GM04504 (cell line): ENCODE measurements around the gene SNED1.
A peak's percentile ranks its signal among the peaks of the same experiment; 100 is the strongest.

Source experiments
- DNase-seq: peaks from one replicate; pipeline ENCODE4 v3.0.0-alpha.2; 2012; ENCODE audit warnings: low read depth

The SNED1 gene

GRCh38 chr2:240997856-240998705 lies at the start of gene SNED1:
SNED1 (plus strand) TSS chr2:240998618; CDS start chr2:240998838, 220 bp downstream.
- DNase-seq, result peak; percentile 38

DNA sequence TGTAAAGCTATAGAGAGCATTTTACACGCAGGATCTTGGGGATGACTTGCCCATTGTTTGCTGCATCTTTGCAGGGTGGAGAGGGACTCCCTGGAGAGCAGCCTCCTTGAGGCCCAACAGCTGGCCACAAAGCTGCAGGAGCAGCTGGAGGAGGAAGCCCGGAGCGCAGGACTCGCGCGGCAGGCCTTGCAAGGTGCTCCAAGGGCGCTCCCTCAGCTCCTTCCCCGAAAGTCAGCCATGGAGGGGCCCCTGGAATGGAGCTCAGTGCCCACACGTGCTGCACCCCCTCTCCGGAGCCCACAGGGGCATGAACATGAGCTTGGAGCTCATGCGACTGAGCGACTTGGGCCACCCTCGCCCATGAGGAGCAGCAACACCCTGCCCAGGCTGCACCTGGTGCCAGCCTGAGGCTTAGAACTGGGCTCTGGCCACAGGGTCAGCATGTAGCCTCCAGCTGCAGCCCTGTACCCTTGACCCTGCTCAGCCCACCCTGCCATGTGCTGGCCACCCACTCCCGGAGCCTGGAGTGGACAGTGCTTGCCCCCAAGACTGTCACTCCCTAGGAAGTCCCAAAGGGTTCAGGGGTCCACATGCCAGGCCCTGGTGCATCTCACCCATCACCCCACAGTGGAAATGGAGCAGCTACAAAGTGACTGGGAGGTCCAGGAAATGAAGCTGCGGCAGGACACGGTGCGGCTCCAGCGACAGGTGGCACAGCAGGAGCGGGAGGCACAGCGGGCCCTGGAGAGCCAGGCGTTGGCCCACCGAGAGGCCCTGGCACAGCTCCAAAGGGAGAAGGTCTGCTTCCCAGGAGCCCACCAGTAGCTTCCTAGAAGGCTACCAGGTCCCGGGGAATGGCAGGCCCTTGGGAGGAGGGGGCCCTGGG lies 49.3 kb upstream of the SNED1 start:
- DNase-seq, result no peak

DNA sequence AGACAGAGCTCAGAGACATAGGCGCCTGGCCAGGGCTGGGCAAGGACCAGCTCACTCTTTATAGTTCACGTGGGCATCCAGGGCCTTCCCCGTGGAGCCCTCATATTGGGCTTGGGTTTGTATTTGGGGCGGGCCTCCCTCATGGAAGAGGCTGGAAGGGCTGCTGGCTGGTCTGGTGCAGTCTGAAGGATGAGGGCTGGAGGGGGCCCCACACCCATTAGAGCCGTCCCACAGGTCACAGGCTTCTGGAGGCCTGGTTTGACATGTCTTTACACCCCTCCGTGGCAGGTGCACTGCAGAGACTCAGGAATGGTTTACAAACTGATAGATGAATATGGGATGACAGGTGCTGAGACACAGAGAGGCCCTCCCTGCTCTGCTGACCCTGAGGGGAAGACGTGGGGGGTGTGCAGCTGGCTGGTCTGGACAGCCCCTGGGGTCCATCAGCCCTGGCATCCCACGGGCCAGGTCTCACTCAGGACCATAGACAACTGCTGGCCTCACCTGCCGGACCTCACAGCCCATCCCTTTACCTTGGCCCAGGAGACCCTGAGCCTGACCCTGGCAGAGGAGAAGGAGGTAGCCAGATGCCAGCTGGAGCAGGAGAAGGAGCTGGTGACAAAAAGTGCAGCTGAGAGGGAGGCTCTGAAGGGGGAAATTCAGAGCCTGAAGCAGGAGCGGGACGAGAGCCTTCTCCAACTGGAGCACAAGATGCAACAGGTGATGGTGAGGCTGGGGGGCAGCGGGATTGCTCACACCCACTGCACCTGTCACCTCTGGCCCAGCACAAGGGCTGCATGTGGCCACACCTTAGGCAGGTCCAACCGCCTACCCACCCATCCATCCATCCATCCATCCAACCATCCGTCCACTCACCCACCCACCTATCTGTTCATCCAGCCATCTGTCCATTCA lies 48.4 kb upstream of the SNED1 start:
- no peak for DNase-seq

- no peak for DNase-seq
These were observed 47.3 kb upstream of the SNED1 start for GRCh38 chr2:240951045-240951594.

GRCh38 chr2:240952496-240953246 lies 45.7 kb upstream of the SNED1 start:
- DNase-seq, result no peak

DNA sequence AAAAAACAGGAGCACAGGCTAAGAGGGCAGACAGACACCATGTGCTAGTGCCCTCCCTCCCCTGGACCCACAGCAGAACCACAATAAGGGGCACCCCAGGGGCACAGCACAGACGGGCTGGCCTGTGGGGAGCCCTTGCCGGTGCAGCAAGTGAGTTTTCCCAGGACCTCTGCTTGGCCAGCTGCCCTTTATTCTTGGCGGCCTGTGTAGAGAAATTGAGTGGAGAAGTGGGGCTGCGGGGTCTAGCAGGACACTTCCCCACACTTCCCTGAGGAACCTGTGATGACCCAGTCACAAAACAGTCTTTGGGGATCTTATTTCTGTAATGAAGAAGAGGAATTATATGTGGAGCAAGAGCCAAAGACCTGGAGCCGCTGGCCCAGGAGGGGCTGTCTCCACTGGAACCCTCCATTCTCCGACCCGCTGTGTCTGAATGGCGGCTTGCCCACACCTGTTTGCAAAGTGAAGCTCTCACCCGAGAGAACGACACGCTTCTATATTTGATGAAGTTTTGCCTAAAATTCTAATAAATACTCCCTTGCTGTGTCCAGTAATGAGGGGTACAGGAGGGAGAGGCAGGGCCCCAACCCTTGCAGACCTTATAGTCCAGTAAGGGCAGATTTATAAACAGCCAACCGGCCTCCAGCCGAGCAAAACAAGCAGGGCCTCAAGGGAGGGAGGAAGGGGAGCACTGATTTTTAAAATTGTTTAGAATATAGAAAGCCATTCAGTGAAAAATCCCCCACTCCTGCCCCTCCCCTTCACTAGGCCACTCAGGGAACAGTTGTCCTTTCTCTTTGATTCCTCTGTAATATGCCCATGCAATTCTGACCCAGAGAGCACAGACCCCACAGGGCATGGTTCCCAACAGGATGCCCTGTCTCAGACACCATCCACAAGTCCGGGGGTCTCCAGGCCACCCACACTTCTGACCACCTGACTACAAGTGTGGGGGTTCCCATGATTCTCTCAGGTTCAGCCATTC lies 44.7 kb upstream of the SNED1 start:
- DNase-seq, result no peak

DNA sequence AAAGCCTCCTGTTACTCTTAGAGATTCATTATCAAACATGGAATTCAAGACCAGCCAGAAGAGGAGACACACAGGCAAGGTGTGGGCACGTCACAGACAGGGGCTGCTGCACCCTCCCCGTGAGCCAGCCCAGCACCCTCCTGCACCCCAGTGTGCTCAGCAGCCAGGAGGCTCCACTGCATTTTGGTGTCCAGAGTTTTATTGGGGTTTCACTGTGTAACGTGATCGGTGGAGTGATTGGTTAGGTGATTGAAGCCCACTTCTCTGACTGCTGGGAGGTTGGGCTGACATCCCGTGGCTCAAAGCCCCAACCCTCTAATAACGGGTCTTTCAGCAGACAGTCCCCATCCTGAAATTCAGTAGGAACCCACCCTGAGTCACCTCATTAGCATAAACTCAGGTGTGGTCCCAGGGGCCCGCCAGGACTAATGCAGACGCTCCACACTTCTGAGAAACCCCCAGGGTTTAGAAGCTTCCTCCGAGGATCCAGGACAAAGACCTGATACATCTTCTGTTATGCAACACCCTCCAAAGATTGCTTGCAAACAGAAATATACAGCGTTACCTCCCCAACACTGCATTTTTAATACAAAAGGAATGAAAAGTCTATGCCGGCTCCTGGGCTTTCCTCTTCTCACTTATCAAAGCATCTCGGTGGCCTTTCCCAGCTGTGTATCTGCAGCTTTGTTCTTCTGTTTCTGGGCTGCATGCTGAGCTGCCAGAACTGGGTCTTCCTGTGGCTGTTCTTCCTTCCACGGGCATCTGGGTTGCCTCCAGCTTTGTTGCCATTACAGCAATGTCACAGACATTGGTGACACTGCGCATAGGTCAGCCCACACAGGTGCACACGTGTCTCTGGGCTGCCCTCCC lies 43.7 kb upstream of the SNED1 start:
- DNase-seq, result no peak

GRCh38 chr2:240955306-240956170 lies 42.9 kb upstream of the SNED1 start:
- no peak for DNase-seq

DNA sequence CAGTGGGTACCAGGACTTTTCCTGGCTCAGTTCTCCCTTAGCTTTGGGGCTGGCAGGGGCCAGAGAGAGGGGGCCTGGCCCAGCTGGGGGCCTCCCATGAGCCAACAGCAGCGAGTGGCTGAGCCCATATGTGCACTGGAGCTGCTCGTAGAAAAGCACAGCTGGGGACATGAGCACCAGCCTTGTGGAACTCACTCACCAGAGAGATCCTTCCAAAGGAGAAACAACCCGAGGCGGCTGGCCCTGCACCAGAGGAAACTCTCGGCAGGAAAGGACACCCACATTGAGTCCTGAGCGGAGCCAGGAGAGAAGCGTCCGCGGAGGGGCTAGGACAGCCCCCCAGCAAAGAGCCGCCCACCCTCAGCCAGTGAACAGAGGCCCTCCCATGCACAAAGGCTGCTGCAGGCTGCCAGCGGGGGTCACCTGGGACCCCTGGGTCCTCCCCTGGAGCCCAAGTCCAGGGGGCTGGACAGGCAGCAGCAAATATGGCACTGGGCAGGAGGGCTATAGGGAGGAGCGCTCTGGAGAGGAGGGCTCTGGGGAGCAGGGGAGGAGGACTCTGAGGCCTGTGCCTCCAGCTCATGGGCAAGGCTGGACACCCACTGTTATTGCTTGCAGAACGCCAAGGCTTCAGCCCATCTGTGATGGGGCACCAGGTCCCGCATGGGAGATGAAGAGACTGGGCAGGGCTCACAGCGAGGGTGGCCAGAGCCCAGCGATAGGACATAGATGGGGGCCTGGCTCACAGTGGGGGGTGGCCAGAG lies 42.1 kb upstream of the SNED1 start:
- no peak for DNase-seq

GRCh38 chr2:240956935-240957655 lies 41.3 kb upstream of the SNED1 start:
- DNase-seq, result no peak

- DNase-seq, result no peak
These were observed 40.6 kb upstream of the SNED1 start for GRCh38 chr2:240957656-240958365.

GRCh38 chr2:240958366-240959213 lies 39.8 kb upstream of the SNED1 start:
- no peak for DNase-seq

DNA sequence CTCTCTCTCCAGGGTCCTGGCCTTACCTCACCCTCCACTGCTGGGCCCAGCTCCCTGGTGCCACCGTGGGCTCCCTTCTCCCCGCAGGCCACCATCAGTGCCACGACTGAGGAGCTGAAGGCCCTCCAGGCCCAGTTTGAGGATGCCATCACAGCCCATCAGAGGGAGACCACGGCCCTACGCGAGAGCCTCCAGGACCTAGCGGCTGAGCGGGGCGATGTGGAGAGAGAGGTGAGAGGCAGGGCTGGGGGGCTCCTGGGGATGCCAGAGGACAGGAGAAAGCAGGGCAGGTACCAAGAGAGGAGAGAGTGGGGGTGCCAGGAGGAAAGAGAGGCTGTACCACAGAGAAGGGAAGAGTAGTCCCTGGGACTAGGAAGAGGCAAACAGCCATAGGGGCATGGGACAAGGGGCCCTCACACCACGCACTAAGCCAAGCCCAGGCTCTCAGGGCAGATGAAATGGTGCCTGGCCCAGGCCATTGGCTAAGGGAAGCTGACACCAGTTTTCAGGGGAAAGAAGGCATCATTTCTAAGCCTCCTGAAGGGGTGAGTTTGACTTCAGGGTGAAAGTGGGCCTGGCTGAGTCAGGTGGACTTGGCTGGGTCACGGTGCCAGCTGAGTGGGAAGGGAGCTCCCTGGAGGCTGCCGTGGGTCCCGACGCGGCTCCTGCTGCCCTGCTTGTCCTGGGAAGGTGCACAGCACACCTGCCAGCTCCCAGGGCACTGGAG lies 39.0 kb upstream of the SNED1 start:
- DNase-seq, result no peak

DNA sequence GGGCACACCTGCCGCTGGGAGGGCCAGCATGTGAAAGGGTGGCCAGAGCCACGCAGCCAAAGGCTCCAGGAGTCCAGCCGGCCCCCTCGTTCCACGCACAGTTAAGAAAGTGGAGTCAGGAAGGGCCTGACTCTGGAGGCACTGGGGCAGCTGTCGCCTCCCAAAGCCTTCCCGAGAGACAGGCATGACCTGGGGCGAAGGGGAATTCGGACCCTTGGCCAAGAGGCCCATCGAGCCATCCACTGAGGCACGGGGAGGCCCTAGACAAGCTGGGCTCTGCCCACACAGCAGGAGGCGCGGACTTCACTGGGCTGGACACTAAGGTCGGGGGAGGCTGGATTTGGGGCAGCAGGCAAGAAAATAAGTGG lies 38.5 kb upstream of the SNED1 start:
- DNase-seq, result no peak
